HCT116 (cell line): Measurements from ENCODE around the gene RGS9BP. TPM values are rescaled to one million over a fixed set of nuclear protein-coding genes. Genes with fewer than 3 reads are reported as not detected.

ENCODE experiments used
- ATAC-seq: fragments of 200-7000 bp; cut with Tn5 transposase; 2 replicates; pipeline ENCODE4 v1.9.1; 2020; ENCODE audit warnings: mild to moderate bottlenecking, moderate library complexity
- Bru-seq: library from RNA; stranded (reverse); fragments of 400-500 nt; gene quantifications from one replicate; lab custom pipeline; 2021; lab: Mats Ljungman, UMichigan
- BruChase-seq, 2 experiments: library from RNA; stranded (reverse); fragments of 400-500 nt; gene quantifications; one replicate each; lab custom pipeline; 2021; lab: Mats Ljungman, UMichigan
- BruUV-seq: library from RNA; stranded (reverse); fragments of 400-500 nt; replicated peaks from 2 replicates; lab custom pipeline; 2021; lab: Mats Ljungman, UMichigan
- CTCF ChIA-PET: fragments of 300-600 bp; sonication (Branson Sonifier 250); formaldehyde crosslinking; loops from one replicate; lab custom pipeline; 2021; ENCODE audit warnings: antibody characterized with exemption; lab: Charles Lee
- POLR2A ChIA-PET: fragments of 300-600, 350-600 bp; sonication (Branson Sonifier 250); formaldehyde crosslinking; loops from one replicate; lab custom pipeline; 2021; ENCODE audit warnings: antibody characterized with exemption; lab: Charles Lee
- RAD21 ChIA-PET, 2 experiments: fragments of 300-600 bp; sonication (Branson Sonifier 250); formaldehyde crosslinking; loops; one replicate each; lab custom pipeline; 2023; ENCODE audit warnings: low total read pairs in 2 of 2; ENCODE audit not compliant: uncharacterized antibody in 2 of 2, unreplicated experiment in 2 of 2, low non-redundant PET in 1 of 2; lab: Charles Lee
- DNase-seq: peaks from one replicate; pipeline ENCODE4 v3.0.0-alpha.2; 2010; ENCODE audit warnings: low read depth, low spot score
- H2AFZ ChIP-seq: fragments of 200-600 bp; shearing (Covaris generic), sonication (generic); 2 replicates; pipeline ENCODE4 v1.6.1; 2017; ENCODE audit warnings: low read depth, mixed run types, mixed read lengths, antibody characterized with exemption, low read length; ENCODE audit not compliant: poor library complexity, severe bottlenecking
- H3K27ac ChIP-seq: 2 replicates; pipeline ENCODE4 v1.5.1; 2012; ENCODE audit warnings: low read depth, low read length
- H3K27me3 ChIP-seq: fragments of 200-600 bp; sonication (generic); 2 replicates; pipeline ENCODE4 v1.6.1; 2016; ENCODE audit warnings: mixed run types, low read length, mixed read lengths; ENCODE audit not compliant: insufficient read depth
- H3K36me3 ChIP-seq, 2 experiments: fragments of 200-500 bp in 1 of 2; fragments of 200-600 bp in 1 of 2; sonication (Bioruptor generic) in 1 of 2; sonication (generic) in 1 of 2; 2 replicates each; pipeline versions ENCODE4 v1.5.1 to v1.6.1; 2014 to 2016; ENCODE audit warnings: low read length in 2 of 2, inconsistent platforms in 1 of 2, mixed read lengths in 1 of 2, mixed run types in 1 of 2; ENCODE audit not compliant: insufficient read depth in 2 of 2, control insufficient read depth in 1 of 2
- H3K4me1 ChIP-seq, 2 experiments: fragments of 200-600 bp in 1 of 2; sonication (generic) in 1 of 2; 2 replicates each; pipeline versions ENCODE4 v1.5.1 to v1.6.1; 2012 to 2017; ENCODE audit warnings: low read length in 2 of 2, inconsistent platforms in 1 of 2, mild to moderate bottlenecking in 1 of 2, mixed read lengths in 1 of 2, mixed run types in 1 of 2, moderate library complexity in 1 of 2; ENCODE audit not compliant: insufficient read depth in 2 of 2, control insufficient read depth in 1 of 2
- H3K4me2 ChIP-seq: fragments of 200-600 bp; sonication (generic); 2 replicates; pipeline ENCODE4 v1.6.1; 2017; ENCODE audit warnings: mixed run types, low read length, mixed read lengths
- H3K4me3 ChIP-seq, 2 experiments: fragments of 200-600 bp in 1 of 2; sonication (generic) in 1 of 2; replicated peaks in 1 of 2; 2 replicates each; pipeline ENCODE4 v1.5.1; 2011 to 2016; ENCODE audit warnings: low read length in 2 of 2, control low read depth in 1 of 2, low read depth in 1 of 2, mild to moderate bottlenecking in 1 of 2, mixed read lengths in 1 of 2, mixed run types in 1 of 2
- H3K79me2 ChIP-seq: fragments of 200-600 bp; sonication (generic); 2 replicates; pipeline ENCODE4 v1.6.1; 2017; ENCODE audit warnings: mild to moderate bottlenecking, mixed run types, low read length, moderate library complexity, mixed read lengths; ENCODE audit not compliant: insufficient read depth
- H3K9ac ChIP-seq: fragments of 200-600 bp; sonication (generic); 2 replicates; pipeline ENCODE4 v1.6.1; 2016; ENCODE audit warnings: low read length, mixed read lengths
- H3K9me2 ChIP-seq: fragments of 200-600 bp; sonication (generic), shearing (Covaris generic); 2 replicates; pipeline ENCODE4 v1.6.1; 2017; ENCODE audit warnings: mixed run types, mild to moderate bottlenecking, moderate library complexity; ENCODE audit not compliant: insufficient read depth
- H3K9me3 ChIP-seq, 2 experiments: fragments of 200-500 bp in 1 of 2; fragments of 200-600 bp in 1 of 2; sonication (Bioruptor generic) in 1 of 2; sonication (generic) in 1 of 2; 2 replicates each; pipeline ENCODE4 v1.6.1; 2014 to 2017; ENCODE audit warnings: low read length in 2 of 2, mixed read lengths in 2 of 2, inconsistent platforms in 1 of 2, low read depth in 1 of 2, mild to moderate bottlenecking in 1 of 2, mixed run types in 1 of 2, moderate library complexity in 1 of 2; ENCODE audit not compliant: control insufficient read depth in 1 of 2, insufficient read depth in 1 of 2
- H4K20me1 ChIP-seq: fragments of 200-600 bp; sonication (generic), shearing (Covaris generic); 2 replicates; pipeline ENCODE4 v1.6.1; 2017; ENCODE audit warnings: mixed run types, mild to moderate bottlenecking, moderate library complexity; ENCODE audit not compliant: insufficient read depth
- ELF1 ChIP-seq: IDR thresholded peaks from 2 replicates; pipeline ENCODE4 v1.6.1; 2012; ENCODE audit warnings: low read depth, borderline replicate concordance
- EZH2 ChIP-seq: fragments of 200-600 bp; sonication (generic); IDR thresholded peaks from 2 replicates; pipeline ENCODE4 v1.6.1; 2017; ENCODE audit warnings: antibody characterized with exemption, mixed run types
- JUND ChIP-seq: IDR thresholded peaks from 2 replicates; pipeline ENCODE4 v1.6.1; 2012
- POLR2AphosphoS5 ChIP-seq: IDR thresholded peaks from 2 replicates; pipeline ENCODE4 v1.6.1; 2011; ENCODE audit warnings: mild to moderate bottlenecking, low read depth, low read length, moderate library complexity
- SP1 ChIP-seq: IDR thresholded peaks from 2 replicates; pipeline ENCODE4 v1.6.1; 2012; ENCODE audit warnings: low read depth
- TCF7L2 ChIP-seq: IDR thresholded peaks from 2 replicates; pipeline ENCODE4 v1.7.0; 2011; ENCODE audit warnings: borderline replicate concordance, inconsistent platforms; ENCODE audit not compliant: insufficient read depth, insufficient read length; ENCODE audit errors: extremely low read depth
- ZBTB33 ChIP-seq: IDR thresholded peaks from 2 replicates; pipeline ENCODE4 v1.6.1; 2011; ENCODE audit warnings: mild to moderate bottlenecking, low read length, moderate library complexity; ENCODE audit not compliant: insufficient replicate concordance; ENCODE audit errors: extremely low read depth
- ZFX ChIP-seq: fragments of 450-650 bp; IDR thresholded peaks from 2 replicates; pipeline ENCODE4 v1.6.1; 2017
- intact Hi-C: fragments of 100-400 bp; cut with micrococcal nuclease; formaldehyde crosslinking; loops from 2 replicates; pipeline ENCODE4 v1.10.0; 2022
- long read RNA-seq: library from polyadenylated mRNA; unstranded; transcript quantifications from one replicate; pipeline ENCODE4 v2.0.0, GENCODE V29; 2021; ENCODE audit not compliant: unreplicated experiment
- polyA plus RNA-seq: library from polyadenylated mRNA; unstranded; fragments of >200 nt; gene quantifications from 2 replicates; pipeline ENCODE4 v1.2.1, GENCODE V29; 2012; ENCODE audit warnings: missing spikeins
- total RNA-seq: library from RNA; stranded (reverse); gene quantifications from one replicate; pipeline ENCODE4 v1.2.1, GENCODE V29; 2021; ENCODE audit not compliant: unreplicated experiment
- TF ChIP-seq, protein P1 (sequence below), 3 experiments: fragments of 200-600 bp in 1 of 3; sonication (generic) in 1 of 3; IDR thresholded peaks in 2 of 3; conservative IDR thresholded peaks in 1 of 3; 2 replicates each; pipeline ENCODE4 v1.5.1; 2012 to 2017; ENCODE audit warnings: low read depth in 2 of 3, low read length in 2 of 3, antibody characterized with exemption in 1 of 3, borderline replicate concordance in 1 of 3, control low read depth in 1 of 3, mild to moderate bottlenecking in 1 of 3, mixed read lengths in 1 of 3, mixed run types in 1 of 3, moderate library complexity in 1 of 3; ENCODE audit not compliant: insufficient read depth in 1 of 3
- TF ChIP-seq, protein P2 (sequence below): IDR thresholded peaks from 2 replicates; pipeline ENCODE4 v1.6.1; 2012
- TF ChIP-seq, protein P3 (sequence below): IDR thresholded peaks from 2 replicates; pipeline ENCODE4 v1.6.1; 2012

Gene RGS9BP, protein sequence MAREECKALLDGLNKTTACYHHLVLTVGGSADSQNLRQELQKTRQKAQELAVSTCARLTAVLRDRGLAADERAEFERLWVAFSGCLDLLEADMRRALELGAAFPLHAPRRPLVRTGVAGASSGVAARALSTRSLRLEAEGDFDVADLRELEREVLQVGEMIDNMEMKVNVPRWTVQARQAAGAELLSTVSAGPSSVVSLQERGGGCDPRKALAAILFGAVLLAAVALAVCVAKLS
- total RNA-seq (0.54 TPM), Bru-seq, nascent RNA (percentile 28 among the genes with signal in this experiment), BruChase-seq, experiment 1, labeled RNA remaining after a 6-hour chase (percentile 39 among the genes with signal in this experiment), BruChase-seq, experiment 2, labeled RNA remaining after a 2-hour chase (percentile 35 among the genes with signal in this experiment)
- 0.19 and 0.23 TPM in 2 replicates for polyA plus RNA-seq
- long read RNA-seq, result 0 reads

DNA sequence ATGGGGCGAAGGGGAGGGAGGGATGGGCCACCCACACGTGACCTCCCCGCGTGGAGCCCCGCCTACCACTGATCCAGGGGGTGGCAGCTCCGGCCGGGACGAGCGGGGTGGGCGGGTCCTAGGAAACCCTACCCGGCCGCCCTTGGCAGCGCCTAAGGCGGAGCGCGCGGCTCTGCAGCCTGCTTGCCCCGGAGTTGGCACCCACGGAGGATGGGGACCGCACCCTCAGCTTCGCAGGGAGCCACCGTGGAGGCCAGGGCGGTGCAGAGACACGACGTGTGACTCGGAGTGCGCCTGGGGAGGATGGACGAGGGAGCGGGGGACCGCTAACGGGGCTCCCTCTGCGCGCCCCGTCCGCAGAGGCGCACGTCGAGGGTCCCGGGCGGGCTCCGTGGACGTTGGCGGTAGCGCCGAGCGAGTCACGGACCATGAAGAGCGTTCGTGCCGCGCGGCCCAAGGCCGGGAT lies at the start of gene RGS9BP:
TSS of gene RGS9BP (plus strand) at position 129 of the 466 bp plus-strand sequence. CDS start 416 bp downstream, outside the sequence.
- H3K4me3 ChIP-seq, result peak within 1 kb of the TSS; percentile 81 to 93
- no peaks in the 10 kb centered on the region for H3K9me3 ChIP-seq
- no peak for TF ChIP-seq POLR2AphosphoS5
- TF ChIP-seq TCF7L2, result no peak
- no peak for TF ChIP-seq ELF1
- no peak for TF ChIP-seq ZBTB33
- TF ChIP-seq JUND, result no peak
- no peak for TF ChIP-seq SP1
- TF ChIP-seq, protein P1, sequence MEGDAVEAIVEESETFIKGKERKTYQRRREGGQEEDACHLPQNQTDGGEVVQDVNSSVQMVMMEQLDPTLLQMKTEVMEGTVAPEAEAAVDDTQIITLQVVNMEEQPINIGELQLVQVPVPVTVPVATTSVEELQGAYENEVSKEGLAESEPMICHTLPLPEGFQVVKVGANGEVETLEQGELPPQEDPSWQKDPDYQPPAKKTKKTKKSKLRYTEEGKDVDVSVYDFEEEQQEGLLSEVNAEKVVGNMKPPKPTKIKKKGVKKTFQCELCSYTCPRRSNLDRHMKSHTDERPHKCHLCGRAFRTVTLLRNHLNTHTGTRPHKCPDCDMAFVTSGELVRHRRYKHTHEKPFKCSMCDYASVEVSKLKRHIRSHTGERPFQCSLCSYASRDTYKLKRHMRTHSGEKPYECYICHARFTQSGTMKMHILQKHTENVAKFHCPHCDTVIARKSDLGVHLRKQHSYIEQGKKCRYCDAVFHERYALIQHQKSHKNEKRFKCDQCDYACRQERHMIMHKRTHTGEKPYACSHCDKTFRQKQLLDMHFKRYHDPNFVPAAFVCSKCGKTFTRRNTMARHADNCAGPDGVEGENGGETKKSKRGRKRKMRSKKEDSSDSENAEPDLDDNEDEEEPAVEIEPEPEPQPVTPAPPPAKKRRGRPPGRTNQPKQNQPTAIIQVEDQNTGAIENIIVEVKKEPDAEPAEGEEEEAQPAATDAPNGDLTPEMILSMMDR (IDR thresholded peaks at IDR 0.05 in 2 of 3, conservative IDR thresholded peaks at IDR 0.05 in 1 of 3; ENCODE audit: borderline replicate concordance in 1 of 3, insufficient read depth in 1 of 3, low read depth in 2 of 3, low read length in 2 of 3), result no peak
- TF ChIP-seq EZH2, result no peak
- no peak for TF ChIP-seq ZFX
- TF ChIP-seq, protein P2, sequence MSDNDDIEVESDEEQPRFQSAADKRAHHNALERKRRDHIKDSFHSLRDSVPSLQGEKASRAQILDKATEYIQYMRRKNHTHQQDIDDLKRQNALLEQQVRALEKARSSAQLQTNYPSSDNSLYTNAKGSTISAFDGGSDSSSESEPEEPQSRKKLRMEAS, result no peak; the same call in 1 of the 2 replicates
- TF ChIP-seq, protein P3, sequence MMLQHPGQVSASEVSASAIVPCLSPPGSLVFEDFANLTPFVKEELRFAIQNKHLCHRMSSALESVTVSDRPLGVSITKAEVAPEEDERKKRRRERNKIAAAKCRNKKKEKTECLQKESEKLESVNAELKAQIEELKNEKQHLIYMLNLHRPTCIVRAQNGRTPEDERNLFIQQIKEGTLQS, result no peak
- ChIA-PET CTCF (interaction anchor here (1.0 to 1.3 kb wide), 3 partner anchors 14 to 76 kb away, joined by 3 to 6 read pairs (median 3); no protein-coding TSS in a partner anchor), POLR2A (interaction anchor here (0.7 to 1.1 kb wide), 2 partner anchors 16 to 39 kb away, joined by 3 read pairs; partner anchors contain the start of gene NUDT19), RAD21 (no interaction called here)
- H3K36me3 ChIP-seq, result 0 out of 4 replicates have a peak, but pooled peaks cover 0 to 4% of the 10 kb centered on the region in 2 experiments
- no peaks in the 10 kb centered on the region for H4K20me1 ChIP-seq
- peak within 1 kb of the TSS; percentile 85 for H3K27ac ChIP-seq
- intact Hi-C loops, result no loop called here
- ATAC-seq (peak; percentile 80), DNase-seq (no peak)
- H3K9me2 ChIP-seq, result no peaks in the 10 kb centered on the region
- H3K27me3 ChIP-seq, result no peaks in the 10 kb centered on the region
- no peak within 1 kb of the TSS for H2AFZ ChIP-seq
- H3K9ac ChIP-seq, result peak within 1 kb of the TSS; percentile 85
- no TSS peak for BruUV-seq
- H3K4me1 ChIP-seq, result peaks cover 11 to 23% of the 10 kb centered on the region in 2 experiments
- H3K4me2 ChIP-seq, result peak within 1 kb of the TSS; percentile 99
- peaks cover 38% of the 10 kb centered on the region for H3K79me2 ChIP-seq
